Osteocyte (in vitro differentiated cells): Measurements from ENCODE around the gene TANGO6. TPM values are rescaled to one million over a fixed set of nuclear protein-coding genes. Genes with fewer than 3 reads are reported as not detected.

Source experiments
- DNase-seq: peaks from one replicate; pipeline ENCODE4 v3.0.0; 2021; ENCODE audit warnings: mixed read lengths; ENCODE audit not compliant: unreplicated experiment; ENCODE audit errors: extremely low spot score
- H3K27ac Mint-ChIP-seq: one replicate; pipeline ENCODE4 v1.8.0; 2021; ENCODE audit warnings: mild to moderate bottlenecking, mixed read lengths; ENCODE audit not compliant: unreplicated experiment
- H3K27me3 Mint-ChIP-seq: one replicate; pipeline ENCODE4 v1.8.0; 2021; ENCODE audit warnings: mixed read lengths; ENCODE audit not compliant: unreplicated experiment
- H3K36me3 Mint-ChIP-seq: one replicate; pipeline ENCODE4 v1.8.0; 2021; ENCODE audit warnings: mixed read lengths; ENCODE audit not compliant: unreplicated experiment
- H3K4me1 Mint-ChIP-seq: one replicate; pipeline ENCODE4 v1.8.0; 2021; ENCODE audit warnings: mixed read lengths; ENCODE audit not compliant: unreplicated experiment
- H3K4me3 Mint-ChIP-seq: one replicate; pipeline ENCODE4 v1.8.0; 2021; ENCODE audit warnings: mild to moderate bottlenecking, moderate library complexity, mixed read lengths; ENCODE audit not compliant: unreplicated experiment
- H3K9me3 Mint-ChIP-seq: one replicate; pipeline ENCODE4 v1.8.0; 2021; ENCODE audit warnings: mixed read lengths; ENCODE audit not compliant: unreplicated experiment
- total RNA-seq: library from RNA; stranded (reverse); gene quantifications from 2 replicates; pipeline ENCODE4 v1.2.1, GENCODE V29; 2021
- TF ChIP-seq, protein P1 (sequence below): fragments of 200-600 bp; sonication (generic); IDR thresholded peaks from 2 replicates; pipeline ENCODE4 v1.5.0; 2021; ENCODE audit warnings: antibody characterized with exemption, mild to moderate bottlenecking, moderate library complexity

TANGO6 gene
- total RNA-seq, 1 donor from 2014 or later: 11.9 TPM

DNA sequence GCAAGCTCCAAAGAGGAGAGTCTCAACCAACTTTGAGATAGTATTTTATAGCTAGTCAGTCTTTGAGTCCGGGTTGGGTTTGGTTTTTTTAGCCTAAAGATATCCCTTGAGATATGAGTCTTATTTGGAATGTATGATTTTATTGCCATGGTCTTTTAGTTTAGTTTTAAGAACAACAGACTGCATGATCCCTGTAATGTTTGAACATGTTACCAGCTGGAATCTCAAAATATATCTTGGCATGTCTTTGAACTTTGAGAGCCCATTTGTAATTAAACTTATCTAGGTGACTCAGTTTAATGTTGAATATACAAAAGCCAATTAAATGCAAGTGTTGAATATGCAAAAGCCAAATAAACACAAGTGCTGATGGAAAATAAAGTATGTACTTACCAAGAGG is 100.6 kb downstream of the TANGO6 start:
- peaks cover 13% of the 10 kb centered on the region for H3K36me3 Mint-ChIP-seq
- DNase-seq: no peak
- H3K27me3 Mint-ChIP-seq: no peaks in the 10 kb centered on the region
- H3K4me3 Mint-ChIP-seq: no peak overlapping the region
- TF ChIP-seq, protein P1, sequence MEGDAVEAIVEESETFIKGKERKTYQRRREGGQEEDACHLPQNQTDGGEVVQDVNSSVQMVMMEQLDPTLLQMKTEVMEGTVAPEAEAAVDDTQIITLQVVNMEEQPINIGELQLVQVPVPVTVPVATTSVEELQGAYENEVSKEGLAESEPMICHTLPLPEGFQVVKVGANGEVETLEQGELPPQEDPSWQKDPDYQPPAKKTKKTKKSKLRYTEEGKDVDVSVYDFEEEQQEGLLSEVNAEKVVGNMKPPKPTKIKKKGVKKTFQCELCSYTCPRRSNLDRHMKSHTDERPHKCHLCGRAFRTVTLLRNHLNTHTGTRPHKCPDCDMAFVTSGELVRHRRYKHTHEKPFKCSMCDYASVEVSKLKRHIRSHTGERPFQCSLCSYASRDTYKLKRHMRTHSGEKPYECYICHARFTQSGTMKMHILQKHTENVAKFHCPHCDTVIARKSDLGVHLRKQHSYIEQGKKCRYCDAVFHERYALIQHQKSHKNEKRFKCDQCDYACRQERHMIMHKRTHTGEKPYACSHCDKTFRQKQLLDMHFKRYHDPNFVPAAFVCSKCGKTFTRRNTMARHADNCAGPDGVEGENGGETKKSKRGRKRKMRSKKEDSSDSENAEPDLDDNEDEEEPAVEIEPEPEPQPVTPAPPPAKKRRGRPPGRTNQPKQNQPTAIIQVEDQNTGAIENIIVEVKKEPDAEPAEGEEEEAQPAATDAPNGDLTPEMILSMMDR: no peak
- H3K27ac Mint-ChIP-seq: no peak overlapping the region
- H3K9me3 Mint-ChIP-seq: peaks cover 7% of the 10 kb centered on the region
- peaks cover 6% of the 10 kb centered on the region for H3K4me1 Mint-ChIP-seq

DNA sequence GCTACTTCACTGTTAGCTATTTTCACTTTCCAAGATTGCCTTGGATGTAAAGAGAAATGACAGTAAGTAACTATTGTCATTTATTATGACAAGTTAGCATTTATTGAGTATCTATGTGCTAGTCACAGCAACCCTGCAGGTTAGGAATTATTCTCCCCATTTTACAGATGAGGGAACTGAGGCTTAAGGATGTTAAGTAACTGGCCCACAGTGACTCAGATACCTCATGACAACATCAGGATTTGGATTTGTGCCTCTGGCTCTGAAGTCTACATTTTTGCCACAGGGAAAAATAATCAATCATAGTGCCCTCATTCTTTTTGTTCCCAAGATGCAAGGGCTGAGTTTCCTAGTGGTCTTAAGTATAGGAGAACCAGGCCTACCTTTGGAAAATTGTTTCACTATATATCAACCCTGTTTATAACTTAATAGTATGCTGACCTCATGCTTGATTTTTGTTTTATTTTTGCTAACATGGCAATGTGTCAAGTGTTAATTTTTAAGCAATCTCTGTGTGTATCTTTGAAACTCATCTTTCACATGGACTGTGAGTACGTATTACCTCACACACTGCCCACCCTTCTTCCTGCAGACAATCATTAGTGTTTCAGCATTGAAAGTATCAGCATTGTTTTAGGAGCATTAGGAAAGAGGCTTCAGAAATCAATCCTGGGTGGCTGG is 105.0 kb downstream of the TANGO6 start:
- Mint-ChIP-seq H3K27ac (no peak overlapping the region), H3K4me1 (peaks cover 9% of the 10 kb centered on the region), H3K27me3 (no peaks in the 10 kb centered on the region), H3K36me3 (peaks cover 14% of the 10 kb centered on the region), H3K4me3 (no peak overlapping the region), H3K9me3 (peaks cover 7% of the 10 kb centered on the region)
- DNase-seq: no peak
- TF ChIP-seq, protein P1: no peak

DNA sequence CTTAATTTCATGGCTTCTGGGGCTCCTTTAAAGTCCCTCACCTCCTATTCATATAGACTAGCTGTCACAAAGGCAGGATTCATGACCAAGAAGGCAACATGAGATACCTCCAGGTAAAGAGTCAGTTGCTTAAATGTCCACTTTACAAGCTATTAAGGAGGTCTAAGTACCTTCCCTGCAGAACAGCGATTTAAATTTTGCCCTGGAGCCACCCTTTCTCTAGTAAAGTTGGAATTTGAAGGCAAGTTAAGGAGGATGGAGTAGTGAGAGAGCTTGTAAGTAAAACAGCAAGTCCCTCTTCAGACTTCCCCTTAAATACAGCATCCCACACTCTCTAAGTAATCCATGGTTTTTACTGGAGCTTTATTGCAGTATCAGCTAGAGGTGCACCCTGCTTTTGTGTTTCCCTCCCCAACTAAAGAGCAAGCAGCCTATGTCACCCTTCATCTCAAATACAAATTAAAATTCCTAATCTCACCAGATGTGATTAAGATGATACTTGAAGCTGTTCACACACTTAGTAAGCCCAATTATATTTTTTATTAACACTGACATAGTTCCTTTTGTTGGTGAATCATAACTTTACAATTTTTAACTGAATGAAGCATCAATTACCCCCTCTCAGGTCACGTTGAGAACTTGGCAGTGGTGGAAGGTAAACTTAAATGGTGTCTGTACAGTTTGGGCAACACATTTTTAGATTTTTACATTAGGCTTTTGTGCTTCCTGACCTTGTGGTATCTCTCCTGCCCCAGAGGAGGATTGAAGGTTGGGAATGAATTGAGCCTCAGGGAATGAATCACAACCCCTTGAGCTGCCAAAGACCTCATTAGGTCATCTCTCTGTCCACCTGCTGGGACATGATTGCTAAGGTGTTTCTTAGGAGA is 108.9 kb downstream of the TANGO6 start:
- Mint-ChIP-seq H3K4me1 (peaks cover 3% of the 10 kb centered on the region), H3K4me3 (no peak overlapping the region), H3K27ac (no peak overlapping the region), H3K9me3 (no peaks in the 10 kb centered on the region), H3K36me3 (peaks cover 2% of the 10 kb centered on the region), H3K27me3 (no peaks in the 10 kb centered on the region)
- DNase-seq: peak; percentile 7
- TF ChIP-seq, protein P1: no peak

DNA sequence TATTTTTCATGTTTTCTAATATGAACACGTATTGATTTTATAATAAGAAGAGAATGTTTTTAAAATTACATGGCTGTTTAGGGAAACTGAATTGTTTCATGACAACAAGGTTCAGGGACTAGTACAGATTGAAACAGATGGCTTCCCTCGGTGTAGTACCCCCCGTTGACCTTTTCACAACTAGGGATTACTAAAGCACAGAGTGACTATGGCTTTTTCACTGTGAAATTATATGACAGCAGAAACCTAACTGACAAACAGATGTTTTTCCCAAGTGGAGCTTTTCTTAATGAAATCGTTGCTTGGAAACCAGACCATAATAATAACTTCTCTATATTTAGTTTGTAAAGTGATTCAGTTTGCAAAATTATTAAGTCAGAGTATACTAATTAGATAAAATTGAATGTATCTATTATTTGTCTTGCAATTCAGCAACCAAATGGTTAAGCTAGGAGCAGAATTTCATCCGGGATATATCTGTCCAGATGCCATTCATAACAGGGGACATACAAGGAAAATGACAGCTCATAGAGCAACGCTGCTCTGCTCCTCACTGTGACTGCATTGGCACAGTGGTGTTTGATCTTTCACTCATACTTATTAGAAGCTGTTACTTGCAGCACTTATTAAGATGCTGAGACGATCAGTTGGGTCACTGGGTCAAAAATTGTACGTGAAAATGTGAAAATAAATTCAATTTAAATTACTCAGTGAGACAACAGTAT is 111.7 kb downstream of the TANGO6 start:
- no peaks in the 10 kb centered on the region for H3K9me3 Mint-ChIP-seq
- no peak overlapping the region for H3K27ac Mint-ChIP-seq
- peaks cover 3% of the 10 kb centered on the region for H3K4me1 Mint-ChIP-seq
- no peaks in the 10 kb centered on the region for H3K27me3 Mint-ChIP-seq
- TF ChIP-seq, protein P1: no peak
- H3K36me3 Mint-ChIP-seq: no peaks in the 10 kb centered on the region
- no peak overlapping the region for H3K4me3 Mint-ChIP-seq
- DNase-seq: peak; percentile 4
